ENCODE measurements around the gene SDHA. TPM values are rescaled to one million over a fixed set of nuclear protein-coding genes. Genes with fewer than 3 reads are reported as not detected.
"Not testable (repeated sequence)": the region's sequence is repeated elsewhere in the genome, so short reads cannot be mapped to it uniquely, and the experiment has no call there.

Gene SDHA
- total RNA-seq, 1 donor from 2014 or later = 86.3 TPM

DNA sequence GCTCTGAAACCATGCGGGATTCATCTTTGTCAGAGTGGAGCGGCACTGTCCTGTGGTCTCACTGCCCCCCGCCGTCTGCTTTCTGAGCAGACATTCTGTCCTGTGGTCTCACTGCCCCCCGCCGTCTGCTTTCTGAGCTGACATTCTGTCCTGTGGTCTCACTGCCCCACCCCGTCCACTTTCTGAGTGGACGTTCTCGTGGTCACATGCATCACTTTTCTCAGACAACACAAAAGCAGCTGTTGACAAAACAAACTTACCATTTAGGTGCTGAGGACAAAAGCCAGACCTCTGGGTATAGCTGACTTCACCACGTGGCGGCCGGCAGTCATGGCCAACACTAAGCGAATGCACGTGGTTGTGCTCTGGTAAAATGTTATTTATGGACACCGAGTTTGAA lies 24.0 kb upstream of the SDHA start:
- no peak for DNase-seq (ENCODE audit: low spot score in 2 of 2, unreplicated experiment in 2 of 2)
- peaks cover 5% of the 10 kb centered on the region for H3K4me1 Mint-ChIP-seq
- H3K27me3 Mint-ChIP-seq (ENCODE audit: low read depth) = no peaks in the 10 kb centered on the region
- no peak overlapping the region for H3K4me3 Mint-ChIP-seq
- no peaks in the 10 kb centered on the region for H3K9me3 Mint-ChIP-seq
- H3K27ac Mint-ChIP-seq = no peak overlapping the region
- no peaks in the 10 kb centered on the region for H3K36me3 Mint-ChIP-seq
- TF ChIP-seq, protein P1, sequence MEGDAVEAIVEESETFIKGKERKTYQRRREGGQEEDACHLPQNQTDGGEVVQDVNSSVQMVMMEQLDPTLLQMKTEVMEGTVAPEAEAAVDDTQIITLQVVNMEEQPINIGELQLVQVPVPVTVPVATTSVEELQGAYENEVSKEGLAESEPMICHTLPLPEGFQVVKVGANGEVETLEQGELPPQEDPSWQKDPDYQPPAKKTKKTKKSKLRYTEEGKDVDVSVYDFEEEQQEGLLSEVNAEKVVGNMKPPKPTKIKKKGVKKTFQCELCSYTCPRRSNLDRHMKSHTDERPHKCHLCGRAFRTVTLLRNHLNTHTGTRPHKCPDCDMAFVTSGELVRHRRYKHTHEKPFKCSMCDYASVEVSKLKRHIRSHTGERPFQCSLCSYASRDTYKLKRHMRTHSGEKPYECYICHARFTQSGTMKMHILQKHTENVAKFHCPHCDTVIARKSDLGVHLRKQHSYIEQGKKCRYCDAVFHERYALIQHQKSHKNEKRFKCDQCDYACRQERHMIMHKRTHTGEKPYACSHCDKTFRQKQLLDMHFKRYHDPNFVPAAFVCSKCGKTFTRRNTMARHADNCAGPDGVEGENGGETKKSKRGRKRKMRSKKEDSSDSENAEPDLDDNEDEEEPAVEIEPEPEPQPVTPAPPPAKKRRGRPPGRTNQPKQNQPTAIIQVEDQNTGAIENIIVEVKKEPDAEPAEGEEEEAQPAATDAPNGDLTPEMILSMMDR (IDR thresholded peaks at IDR 0.05; ENCODE audit: unreplicated experiment) = no peak

DNA sequence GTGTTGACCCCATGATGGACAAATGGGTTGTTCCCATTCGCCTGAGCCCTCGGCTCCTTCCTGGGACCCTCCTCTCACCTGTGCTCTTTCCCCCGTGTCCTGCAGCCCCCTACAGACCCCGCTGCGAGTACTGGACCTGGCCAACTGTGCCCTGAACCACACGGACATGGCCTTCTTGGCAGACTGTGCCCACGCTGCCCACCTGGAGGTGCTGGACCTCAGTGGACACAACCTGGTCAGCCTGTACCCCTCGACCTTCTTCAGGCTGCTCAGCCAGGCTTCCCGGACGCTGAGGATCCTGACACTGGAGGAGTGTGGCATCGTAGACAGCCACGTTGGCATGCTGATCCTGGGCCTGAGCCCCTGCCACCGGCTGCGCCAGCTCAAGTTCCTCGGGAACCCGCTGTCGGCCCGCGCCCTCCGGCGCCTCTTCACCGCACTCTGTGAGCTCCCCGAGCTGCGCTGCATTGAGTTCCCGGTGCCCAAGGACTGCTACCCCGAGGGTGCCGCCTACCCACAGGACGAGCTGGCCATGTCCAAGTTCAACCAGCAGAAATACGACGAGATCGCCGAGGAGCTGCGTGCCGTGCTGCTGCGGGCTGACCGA lies 23.4 kb upstream of the SDHA start:
- no peaks in the 10 kb centered on the region for H3K27me3 Mint-ChIP-seq (ENCODE audit: low read depth)
- H3K27ac Mint-ChIP-seq = no peak overlapping the region
- H3K9me3 Mint-ChIP-seq = no peaks in the 10 kb centered on the region
- TF ChIP-seq, protein P1 (IDR thresholded peaks at IDR 0.05; ENCODE audit: unreplicated experiment) = no peak
- DNase-seq (ENCODE audit: low spot score in 2 of 2, unreplicated experiment in 2 of 2) = no peak
- H3K4me1 Mint-ChIP-seq = peaks cover 5% of the 10 kb centered on the region
- H3K36me3 Mint-ChIP-seq = no peaks in the 10 kb centered on the region
- H3K4me3 Mint-ChIP-seq = no peak overlapping the region

DNA sequence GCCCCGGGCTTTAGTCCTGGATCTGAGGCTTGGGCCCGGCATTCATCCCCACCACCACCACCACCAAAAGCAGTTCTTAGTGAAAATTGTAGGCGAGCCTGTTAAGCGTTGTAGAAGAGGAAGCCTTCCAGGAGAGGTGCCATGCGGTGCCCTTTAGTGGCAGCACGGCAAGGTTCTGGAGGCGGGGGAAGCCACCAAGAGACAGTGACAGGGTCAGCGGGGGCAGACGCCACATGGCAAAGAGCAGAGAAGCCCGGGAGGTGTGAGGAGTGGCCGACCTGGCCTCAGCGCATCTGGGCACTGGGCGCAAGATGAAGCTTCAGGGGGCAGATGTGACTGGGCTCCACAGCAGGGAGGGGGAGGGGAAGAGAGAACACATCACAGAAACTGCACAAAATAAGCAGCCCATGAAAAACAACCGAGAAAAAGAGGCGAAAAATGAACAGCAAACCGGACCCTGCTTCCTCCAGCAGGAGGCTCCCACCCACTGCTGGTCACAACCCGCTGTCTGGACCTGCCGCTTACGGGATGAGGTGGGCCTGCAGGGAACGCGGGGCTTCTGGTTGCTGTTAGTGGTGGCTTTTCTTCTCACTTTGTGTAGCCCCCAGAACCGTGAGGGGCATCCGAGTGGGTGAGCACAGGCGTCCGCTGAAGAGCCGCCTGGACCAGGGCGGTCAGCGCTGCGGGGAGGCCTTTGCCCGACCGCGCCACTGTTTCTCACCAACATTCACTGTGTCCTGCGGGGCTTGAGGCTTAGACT lies 22.5 kb upstream of the SDHA start:
- no peak overlapping the region for H3K27ac Mint-ChIP-seq
- no peaks in the 10 kb centered on the region for H3K27me3 Mint-ChIP-seq (ENCODE audit: low read depth)
- H3K36me3 Mint-ChIP-seq = no peaks in the 10 kb centered on the region
- H3K4me3 Mint-ChIP-seq = no peak overlapping the region
- H3K9me3 Mint-ChIP-seq = no peaks in the 10 kb centered on the region
- DNase-seq (ENCODE audit: low spot score in 2 of 2, unreplicated experiment in 2 of 2) = no peak
- peaks cover 5% of the 10 kb centered on the region for H3K4me1 Mint-ChIP-seq
- TF ChIP-seq, protein P1 (IDR thresholded peaks at IDR 0.05; ENCODE audit: unreplicated experiment) = no peak

DNA sequence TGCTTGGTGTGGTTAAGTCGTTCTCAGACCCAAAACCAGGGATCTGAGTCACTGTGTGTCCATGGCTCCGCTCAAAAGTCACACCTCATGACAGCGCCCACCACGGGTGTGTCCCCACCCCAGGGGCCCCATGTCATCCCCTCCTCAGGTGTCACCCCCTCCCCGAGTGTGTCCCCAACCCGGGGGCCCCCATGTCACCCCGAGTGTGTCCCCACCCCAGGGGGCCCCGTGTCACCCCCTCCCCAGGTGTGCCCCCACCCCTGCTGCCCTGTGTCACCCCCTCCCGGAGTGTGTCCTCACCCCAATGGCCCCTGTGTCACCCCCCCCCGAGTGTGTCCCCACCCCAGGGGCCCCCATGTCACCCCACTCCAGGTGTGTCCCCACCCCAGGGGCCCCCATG lies 21.8 kb upstream of the SDHA start:
- Mint-ChIP-seq H3K4me3 (no peak overlapping the region), H3K9me3 (no peaks in the 10 kb centered on the region), H3K36me3 (no peaks in the 10 kb centered on the region), H3K27ac (no peak overlapping the region), H3K4me1 (peaks cover 5% of the 10 kb centered on the region), H3K27me3 (ENCODE audit: low read depth) (no peaks in the 10 kb centered on the region)
- DNase-seq (ENCODE audit: low spot score in 2 of 2, unreplicated experiment in 2 of 2) = no peak
- TF ChIP-seq, protein P1 (IDR thresholded peaks at IDR 0.05; ENCODE audit: unreplicated experiment) = no peak

DNA sequence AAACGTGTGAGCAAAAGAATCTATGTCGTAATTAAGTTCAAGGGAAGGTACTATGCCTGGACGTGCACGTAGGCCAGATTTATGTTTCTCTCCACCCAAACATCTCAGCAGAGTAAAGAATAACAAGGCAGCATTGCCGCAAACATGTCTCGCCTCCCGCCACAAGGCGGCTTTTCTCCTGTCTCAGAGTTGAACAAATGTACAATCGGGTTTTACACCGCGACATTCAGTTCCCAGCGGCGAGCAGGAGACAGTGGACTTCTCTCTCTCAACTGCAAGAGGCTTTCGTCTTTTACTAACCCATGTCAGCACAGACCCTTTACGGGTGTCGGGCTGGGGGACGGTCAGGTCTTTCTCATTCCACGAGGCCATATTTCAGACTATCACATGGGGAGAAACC lies 21.1 kb upstream of the SDHA start:
- H3K4me1 Mint-ChIP-seq; H3K9me3 Mint-ChIP-seq; H3K27me3 Mint-ChIP-seq (ENCODE audit: low read depth); DNase-seq (ENCODE audit: low spot score in 2 of 2, unreplicated experiment in 2 of 2); H3K36me3 Mint-ChIP-seq; H3K4me3 Mint-ChIP-seq: not testable (repeated sequence)
- peak overlapping the region; percentile 34 for H3K27ac Mint-ChIP-seq

DNA sequence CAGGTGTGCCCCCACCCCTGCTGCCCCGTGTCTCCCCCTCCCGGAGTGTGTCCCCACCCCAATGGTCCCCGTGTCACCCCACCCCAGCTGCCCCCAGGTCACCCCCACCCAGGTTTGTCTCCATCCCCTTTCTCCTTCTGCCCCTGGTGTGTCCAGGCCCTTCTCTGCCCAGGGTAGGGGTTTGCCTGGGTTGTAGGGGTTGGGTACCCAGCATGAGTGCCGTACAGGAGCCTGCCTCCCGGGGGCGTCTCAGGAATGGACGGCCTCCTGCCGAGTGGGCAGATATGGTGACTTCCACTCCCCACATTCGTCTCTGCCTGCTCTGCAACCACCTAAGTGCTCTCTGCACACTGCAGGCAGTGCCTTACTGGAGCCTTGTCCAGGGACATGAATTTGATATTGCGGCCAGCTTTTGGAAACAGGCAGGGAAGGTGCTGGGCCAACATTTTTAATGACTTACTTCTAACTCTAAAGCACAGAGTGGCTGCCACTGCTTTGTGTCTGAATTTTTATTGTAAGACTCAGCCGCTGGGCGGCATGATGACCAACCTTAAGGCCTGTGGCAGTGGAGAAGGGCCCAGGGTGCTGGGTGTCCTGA lies 20.1 kb upstream of the SDHA start:
- no peak overlapping the region for H3K4me3 Mint-ChIP-seq
- H3K27ac Mint-ChIP-seq = peak overlapping the region; percentile 43
- H3K4me1 Mint-ChIP-seq = peaks cover 5% of the 10 kb centered on the region
- H3K9me3 Mint-ChIP-seq = no peaks in the 10 kb centered on the region
- no peaks in the 10 kb centered on the region for H3K27me3 Mint-ChIP-seq (ENCODE audit: low read depth)
- H3K36me3 Mint-ChIP-seq = peaks cover 3% of the 10 kb centered on the region
- no peak for DNase-seq (ENCODE audit: low spot score in 2 of 2, unreplicated experiment in 2 of 2)
- TF ChIP-seq, protein P1 (IDR thresholded peaks at IDR 0.05; ENCODE audit: unreplicated experiment) = no peak

Data from mesothelial cell of epicardium (in vitro differentiated cells).